Thoracic aorta (tissue), 2 donors: ENCODE results near the gene RAI1. TPM values are rescaled to one million over a fixed set of nuclear protein-coding genes. Genes with fewer than 3 reads are reported as not detected.

Source experiments
- ATAC-seq: fragments of 150-250 bp; one replicate; pipeline ENCODE4 v1.8.0; 2017; ENCODE audit warnings: low read depth; ENCODE audit not compliant: insufficient number of reproducible peaks, low FRiP score
- DNase-seq: peaks from one replicate; pipeline ENCODE4 v3.0.0-alpha.2; 2020; ENCODE audit warnings: low spot score
- H3K27ac ChIP-seq, 2 donors: fragments of 200-600 bp; sonication (generic); 1 replicate in 1 of 2; 2 replicates in 1 of 2; pipeline ENCODE4 v1.5.1; 2016; ENCODE audit warnings: mild to moderate bottlenecking in 2 of 2, moderate library complexity in 2 of 2
- H3K27me3 ChIP-seq: fragments of 200-600 bp; sonication (generic); replicated peaks from 2 replicates; pipeline ENCODE4 v1.6.0; 2016; ENCODE audit warnings: mild to moderate bottlenecking; ENCODE audit not compliant: insufficient read depth
- H3K36me3 ChIP-seq: fragments of 200-600 bp; sonication (generic); one replicate; pipeline ENCODE4 v1.5.1; 2016
- H3K4me1 ChIP-seq, 2 donors: fragments of 200-600 bp; sonication (generic); 1 replicate in 1 of 2; 2 replicates in 1 of 2; pipeline versions ENCODE4 v1.5.1 to v1.6.0; 2016; ENCODE audit warnings: low read depth in 2 of 2, mild to moderate bottlenecking in 1 of 2; ENCODE audit not compliant: control insufficient read depth in 1 of 2
- H3K4me3 ChIP-seq: fragments of 200-600 bp; sonication (generic); 2 replicates; pipeline ENCODE4 v1.5.1; 2016; ENCODE audit warnings: mild to moderate bottlenecking
- H3K9me3 ChIP-seq: fragments of 200-600 bp; sonication (generic); 2 replicates; pipeline ENCODE4 v1.5.1; 2016
- CTCF ChIP-seq: fragments of 200-600 bp; sonication (generic); IDR thresholded peaks from one replicate; pipeline ENCODE4 v1.5.1; 2019; ENCODE audit warnings: antibody characterized with exemption
- total RNA-seq, 2 donors: library from RNA; depleted of rRNA; stranded (reverse); fragments of >200 nt; gene quantifications; one replicate each; pipeline versions ENCODE4 v1.1.0 to v1.2.3, GENCODE V29; 2016

RAI1 gene
- total RNA-seq, 2 donors from 2014 or later = 21.0 to 31.5 TPM

- TF ChIP-seq CTCF = no peak
- no peak overlapping the region for H3K27ac ChIP-seq
- ATAC-seq (no peak), DNase-seq (no peak)
- H3K4me1 ChIP-seq = peaks cover 0 to 24% of the 10 kb centered on the region in 2 donors
- H3K27me3 ChIP-seq = no peaks in the 10 kb centered on the region
- no peak overlapping the region for H3K4me3 ChIP-seq
- H3K9me3 ChIP-seq = no peaks in the 10 kb centered on the region
- peaks cover 13% of the 10 kb centered on the region for H3K36me3 ChIP-seq
These were observed 135.1 kb downstream of the RAI1 start for GRCh38 chr17:17816240-17816814.

- Histone ChIP-seq H3K4me1 (peaks cover 0 to 24% of the 10 kb centered on the region in 2 donors), H3K36me3 (peaks cover 13% of the 10 kb centered on the region), H3K9me3 (no peaks in the 10 kb centered on the region), H3K27me3 (no peaks in the 10 kb centered on the region), H3K27ac (no peak overlapping the region), H3K4me3 (no peak overlapping the region)
- no peak for DNase-seq
- no peak for TF ChIP-seq CTCF
- no peak for ATAC-seq
These were observed 135.7 kb downstream of the RAI1 start for GRCh38 chr17:17816831-17817551.

GRCh38 chr17:17817552-17817947, 136.3 kb downstream of the RAI1 start:
- Histone ChIP-seq H3K27me3 (no peaks in the 10 kb centered on the region), H3K9me3 (no peaks in the 10 kb centered on the region), H3K36me3 (peaks cover 13% of the 10 kb centered on the region), H3K4me3 (no peak overlapping the region), H3K27ac (no peak overlapping the region), H3K4me1 (peaks cover 4 to 24% of the 10 kb centered on the region in 2 donors)
- DNase-seq (no peak), ATAC-seq (no peak)
- TF ChIP-seq CTCF = no peak

- no peak for TF ChIP-seq CTCF
- H3K36me3 ChIP-seq = peaks cover 10% of the 10 kb centered on the region
- H3K27me3 ChIP-seq = no peaks in the 10 kb centered on the region
- DNase-seq = no peak
- no peak for ATAC-seq
- H3K9me3 ChIP-seq = no peaks in the 10 kb centered on the region
- H3K4me3 ChIP-seq = no peak overlapping the region
- no peak overlapping the region for H3K27ac ChIP-seq
- H3K4me1 ChIP-seq = peaks cover 9 to 30% of the 10 kb centered on the region in 2 donors
These were observed 136.8 kb downstream of the RAI1 start for GRCh38 chr17:17818088-17818526.

GRCh38 chr17:17819111-17819510, 137.9 kb downstream of the RAI1 start:
- DNase-seq (no peak), ATAC-seq (no peak)
- H3K9me3 ChIP-seq = no peaks in the 10 kb centered on the region
- H3K4me1 ChIP-seq = peaks cover 14 to 36% of the 10 kb centered on the region in 2 donors
- no peaks in the 10 kb centered on the region for H3K27me3 ChIP-seq
- no peak overlapping the region for H3K4me3 ChIP-seq
- peaks cover 7% of the 10 kb centered on the region for H3K36me3 ChIP-seq
- no peak for TF ChIP-seq CTCF
- H3K27ac ChIP-seq = no peak overlapping the region
